Hindlimb muscle (tissue), 1 donor: ENCODE results near the gene WDR81. TPM values are rescaled to one million over a fixed set of nuclear protein-coding genes. Genes with fewer than 3 reads are reported as not detected.

Experiments used
- DNase-seq: peaks from one replicate; pipeline ENCODE4 v3.0.0-alpha.2; 2013
- polyA plus RNA-seq: library from polyadenylated mRNA; unstranded; fragments of 120-200 nt; gene quantifications from one replicate; pipeline ENCODE4 v1.2.1, GENCODE V29; 2013; ENCODE audit not compliant: insufficient read length

WDR81 gene
- polyA plus RNA-seq, 1 donor: 21.4 TPM

- no peak for DNase-seq
These were observed 57.7 kb downstream of the WDR81 start for GRCh38 chr17:1782171-1782567.

- no peak for DNase-seq
These were observed 58.8 kb downstream of the WDR81 start for GRCh38 chr17:1783271-1783670.

GRCh38 chr17:1783834-1784611 is 59.5 kb downstream of the WDR81 start:
- peak; percentile 89 for DNase-seq

GRCh38 chr17:1785930-1786329 is 61.4 kb downstream of the WDR81 start:
- no peak for DNase-seq

GRCh38 chr17:1786708-1787107 is 62.2 kb downstream of the WDR81 start:
- no peak for DNase-seq

- no peak for DNase-seq
These were observed 62.9 kb downstream of the WDR81 start for GRCh38 chr17:1787301-1787902.

Other genes starting within 250 kb of the WDR81 start
- 105 TPM for gene MYO1C, start 232.0 kb upstream of the WDR81 start, polyA plus RNA-seq
- gene INPP5K, start 208.1 kb upstream of the WDR81 start, polyA plus RNA-seq: 34.5 TPM
- gene PITPNA, start 161.9 kb upstream of the WDR81 start, polyA plus RNA-seq: 29.9 TPM
- 7.8 TPM for gene SLC43A2, start 95.9 kb upstream of the WDR81 start, polyA plus RNA-seq
- gene SCARF1, start 79.0 kb upstream of the WDR81 start, polyA plus RNA-seq: 9.7 TPM
- gene RILP, start 74.8 kb upstream of the WDR81 start, polyA plus RNA-seq: 5.4 TPM
- gene PRPF8, start 39.8 kb upstream of the WDR81 start, polyA plus RNA-seq: 200 TPM
- gene TLCD2, start 14.3 kb upstream of the WDR81 start, polyA plus RNA-seq: 5.5 TPM
- 1.7 TPM for gene SERPINF2, start 18.2 kb downstream of the WDR81 start, polyA plus RNA-seq
- gene SERPINF1, start 37.4 kb downstream of the WDR81 start, polyA plus RNA-seq: 360 TPM
- gene SMYD4, start 105.2 kb downstream of the WDR81 start, polyA plus RNA-seq: 10.4 TPM
- gene RPA1, start 105.3 kb downstream of the WDR81 start, polyA plus RNA-seq: 40.3 TPM